HepG2 (cell line): Measurements from ENCODE around the gene DVL3. TPM values are rescaled to one million over a fixed set of nuclear protein-coding genes. Genes with fewer than 3 reads are reported as not detected.

Experiments used
- ATAC-seq: fragments of 200-7000 bp; cut with Tn5 transposase; 3 replicates; pipeline ENCODE4 v1.9.1; 2020; ENCODE audit warnings: mild to moderate bottlenecking, moderate library complexity
- BruUV-seq: library from RNA; stranded (reverse); fragments of 400-500 nt; replicated peaks from 2 replicates; lab custom pipeline; 2021; lab: Mats Ljungman, UMichigan
- CTCF ChIA-PET: fragments of 300-600 bp; formaldehyde crosslinking; extraction: SDS; loops from one replicate; lab custom pipeline; 2021; ENCODE audit warnings: low total read pairs, inconsistent platforms, low intra/inter-chr PET ratio; lab: Yijun Ruan, JAX
- POLR2A ChIA-PET: fragments of 350-600 bp; sonication (Branson Sonifier 250); formaldehyde crosslinking; loops from one replicate; lab custom pipeline; 2020; ENCODE audit warnings: antibody characterized with exemption, inconsistent platforms; lab: Yijun Ruan, JAX
- DNase-seq: peaks from one replicate; pipeline ENCODE4 v3.0.0-alpha.2; 2015; ENCODE audit warnings: low spot score
- FAIRE-seq: peaks from 3 replicates; lab custom pipeline; 2011; peaks lifted over from hg19 to GRCh38; lab: Jason Lieb, UNC
- H2AFZ ChIP-seq: one replicate; pipeline ENCODE4 v1.6.1; 2011; ENCODE audit warnings: low read length, inconsistent platforms
- H3K27ac ChIP-seq: fragments of 300-600 bp; 3 replicates; pipeline ENCODE4 v1.8.0; 2011; ENCODE audit warnings: mixed run types, mild to moderate bottlenecking, mixed read lengths, low read length, inconsistent platforms; ENCODE audit not compliant: insufficient read depth; ENCODE audit errors: extremely low read length
- H3K27me3 ChIP-seq, 2 experiments: fragments of 200-600 bp in 1 of 2; 2 replicates in 1 of 2; 3 replicates in 1 of 2; pipeline versions ENCODE4 v1.6.0 to v1.8.0; 2011; ENCODE audit warnings: low read length in 2 of 2, mild to moderate bottlenecking in 2 of 2, moderate library complexity in 2 of 2, inconsistent platforms in 1 of 2; ENCODE audit not compliant: insufficient read depth in 2 of 2, control insufficient read depth in 1 of 2
- H3K36me3 ChIP-seq, 2 experiments: fragments of 200-600 bp in 1 of 2; replicated peaks in 1 of 2; 2 replicates in 1 of 2; 3 replicates in 1 of 2; pipeline versions ENCODE4 v1.5.1 to v1.8.0; 2011; ENCODE audit warnings: low read length in 2 of 2, inconsistent platforms in 1 of 2; ENCODE audit not compliant: insufficient read depth in 2 of 2, control insufficient read depth in 1 of 2
- H3K4me1 ChIP-seq: 2 replicates; pipeline ENCODE4 v1.5.1; 2012; ENCODE audit warnings: low read length, inconsistent platforms; ENCODE audit not compliant: insufficient read depth
- H3K4me2 ChIP-seq: 2 replicates; pipeline ENCODE4 v1.6.0; 2011; ENCODE audit warnings: low read depth, low read length, inconsistent platforms
- H3K4me3 ChIP-seq, 3 experiments: fragments of 200-600 bp in 1 of 3; sonication (generic), shearing (Covaris generic) in 1 of 3; replicated peaks in 1 of 3; 2 replicates each; pipeline ENCODE4 v1.5.1; 2011 to 2016; ENCODE audit warnings: low read length in 3 of 3, inconsistent platforms in 2 of 3, low read depth in 2 of 3, mild to moderate bottlenecking in 2 of 3, control low read depth in 1 of 3, mixed read lengths in 1 of 3; ENCODE audit not compliant: insufficient read depth in 1 of 3
- H3K79me2 ChIP-seq: one replicate; pipeline ENCODE4 v1.6.1; 2011; ENCODE audit warnings: low read length, inconsistent platforms; ENCODE audit not compliant: insufficient read depth
- H3K9ac ChIP-seq: 2 replicates; pipeline ENCODE4 v1.6.0; 2011; ENCODE audit warnings: mild to moderate bottlenecking, low read depth, low read length, inconsistent platforms; ENCODE audit not compliant: insufficient read depth
- H3K9me3 ChIP-seq: 2 replicates; pipeline ENCODE4 v1.5.1; 2012; ENCODE audit warnings: mild to moderate bottlenecking, low read length
- H4K20me1 ChIP-seq: 2 replicates; pipeline ENCODE4 v1.6.0; 2011; ENCODE audit warnings: inconsistent platforms, mild to moderate bottlenecking, low read length, moderate library complexity; ENCODE audit not compliant: insufficient read depth
- HMG20B ChIP-seq: conservative IDR thresholded peaks from 2 replicates; pipeline ENCODE4 v1.6.1; 2016; ENCODE audit warnings: missing genetic modification reagents, missing compliant biosample characterization
- MTF1 ChIP-seq: sonication (generic); formaldehyde crosslinking; IDR thresholded peaks from 2 replicates; pipeline ENCODE4 v1.5.0; 2020; ENCODE audit warnings: missing genetic modification reagents
- MTF2 ChIP-seq: sonication (generic); formaldehyde crosslinking; IDR thresholded peaks from 2 replicates; pipeline ENCODE4 v1.5.0; 2020; ENCODE audit warnings: missing genetic modification reagents, borderline replicate concordance
- TP53 ChIP-seq: sonication (generic); formaldehyde crosslinking; conservative IDR thresholded peaks from 2 replicates; pipeline ENCODE4 v1.4.0; 2020; ENCODE audit warnings: missing genetic modification reagents
- ZMYM3 ChIP-seq: sonication (generic); formaldehyde crosslinking; IDR thresholded peaks from 2 replicates; pipeline ENCODE4 v1.5.1; 2020; ENCODE audit warnings: mild to moderate bottlenecking, missing genetic modification reagents
- ZNF136 ChIP-seq: sonication (generic); formaldehyde crosslinking; IDR thresholded peaks from 2 replicates; pipeline ENCODE4 v1.8.1; 2022; ENCODE audit warnings: low read depth, mild to moderate bottlenecking, moderate library complexity, missing genetic modification reagents
- ZNF501 ChIP-seq: sonication (generic); formaldehyde crosslinking; IDR thresholded peaks from 2 replicates; pipeline ENCODE4 v1.5.1; 2020; ENCODE audit warnings: mild to moderate bottlenecking, moderate library complexity, missing genetic modification reagents
- ZNF878 ChIP-seq: sonication (generic); formaldehyde crosslinking; IDR thresholded peaks from 2 replicates; pipeline ENCODE4 v1.8.1; 2023; ENCODE audit warnings: mild to moderate bottlenecking, missing genetic modification reagents, moderate library complexity
- WGBS: methylation state at CpG from one replicate; pipeline ENCODE4 v1.1.6; 2017; ENCODE audit warnings: low lambda C conversion rate; 5-methylcytosine and 5-hydroxymethylcytosine counted together
- in situ Hi-C: cut with HindIII; loops from 2 replicates; pipeline ENCODE4 v1.10.0; 2017; ENCODE audit warnings: low pct_unique_long_range_greater_than_20kb; ENCODE audit not compliant: extremely low pct_ligation_motif_present
- intact Hi-C: fragments of 100-400 bp; cut with micrococcal nuclease; formaldehyde crosslinking; loops from one replicate; pipeline ENCODE4 v1.10.0; 2022; ENCODE audit not compliant: unreplicated experiment
- polyA plus RNA-seq, 8 experiments: library from polyadenylated mRNA; depleted of rRNA in 3 of 8; stranded (reverse) in 7 of 8; unstranded in 1 of 8; fragments of >200 nt; fragmentation: Illumina TruSeq in 4 of 8; extraction: Trizol in 4 of 8; gene quantifications; 2 replicates each; pipeline versions ENCODE4 v1.2.1 to v1.2.3, GENCODE V29; 2011 to 2016; ENCODE audit warnings: low read depth in 4 of 8, missing spikeins in 1 of 8, mixed read lengths in 1 of 8; ENCODE audit not compliant: insufficient read depth in 1 of 8
- total RNA-seq, 5 experiments: library from RNA; depleted of rRNA; stranded (reverse); fragments of >200 nt; fragmentation: Illumina TruSeq; extraction: Trizol; gene quantifications; 2 replicates each; pipeline ENCODE4 v1.2.3, GENCODE V29; 2016; ENCODE audit warnings: low read depth in 1 of 5
- TF ChIP-seq, protein P1 (sequence below): sonication (generic); formaldehyde crosslinking; IDR thresholded peaks from 2 replicates; pipeline ENCODE4 v1.8.1; 2023; ENCODE audit warnings: mild to moderate bottlenecking, missing genetic modification reagents
- TF ChIP-seq, protein P2 (sequence below): sonication (generic); formaldehyde crosslinking; IDR thresholded peaks from 2 replicates; pipeline ENCODE4 v1.9.0; 2021; ENCODE audit warnings: missing genetic modification reagents, borderline replicate concordance
- TF ChIP-seq, protein P3 (sequence below): sonication (generic); formaldehyde crosslinking; IDR thresholded peaks from 2 replicates; pipeline ENCODE4 v1.4.0; 2020; ENCODE audit warnings: missing genetic modification reagents, mild to moderate bottlenecking, borderline replicate concordance
- TF ChIP-seq, protein P4 (sequence below): sonication (generic); formaldehyde crosslinking; IDR thresholded peaks from 2 replicates; pipeline ENCODE4 v1.4.0; 2020; ENCODE audit warnings: mild to moderate bottlenecking, missing genetic modification reagents
- TF ChIP-seq, protein P5 (sequence below): sonication (generic); formaldehyde crosslinking; IDR thresholded peaks from 2 replicates; pipeline ENCODE4 v1.4.0; 2020; ENCODE audit warnings: missing genetic modification reagents, borderline replicate concordance

DVL3 gene
- total and polyA plus RNA-seq, 2 of the 13 experiments (the other 11 are each of a cell fraction or from before 2014, with no cell fraction given), result 29.0 to 36.1 TPM

DNA sequence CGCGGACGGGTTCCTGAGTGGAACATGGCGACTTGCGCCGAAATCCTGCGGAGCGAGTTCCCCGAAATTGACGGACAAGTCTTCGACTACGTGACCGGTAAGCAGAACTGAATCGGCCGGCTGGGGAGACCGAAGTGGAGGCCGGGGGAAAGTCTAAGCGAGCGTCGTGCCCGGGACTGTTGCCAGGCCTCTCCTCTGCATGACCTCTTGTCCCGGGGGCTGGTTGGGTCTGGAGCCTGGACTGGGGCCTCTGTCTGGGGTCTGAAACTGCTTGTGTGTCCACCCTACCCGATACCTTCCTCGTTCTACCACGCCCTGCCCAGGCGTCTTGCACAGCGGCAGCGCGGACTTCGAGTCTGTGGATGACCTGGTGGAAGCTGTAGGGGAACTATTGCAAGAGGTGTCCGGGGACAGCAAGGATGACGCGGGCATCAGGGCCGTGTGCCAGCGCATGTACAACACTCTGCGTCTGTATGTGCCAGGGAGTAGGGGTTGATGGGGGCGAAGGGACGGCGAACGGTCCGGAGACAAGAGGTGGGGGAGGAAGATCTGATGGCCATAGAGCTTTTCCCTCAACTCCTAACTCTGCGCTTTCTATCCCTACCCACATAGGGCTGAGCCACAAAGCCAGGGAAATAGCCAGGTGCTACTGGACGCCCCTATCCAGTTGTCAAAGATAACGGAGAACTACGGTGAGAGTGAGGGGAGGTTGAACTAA, 31.2 kb downstream of the DVL3 start, which contains the start of gene ABCF3 (continued):
- TF ChIP-seq, protein P1, sequence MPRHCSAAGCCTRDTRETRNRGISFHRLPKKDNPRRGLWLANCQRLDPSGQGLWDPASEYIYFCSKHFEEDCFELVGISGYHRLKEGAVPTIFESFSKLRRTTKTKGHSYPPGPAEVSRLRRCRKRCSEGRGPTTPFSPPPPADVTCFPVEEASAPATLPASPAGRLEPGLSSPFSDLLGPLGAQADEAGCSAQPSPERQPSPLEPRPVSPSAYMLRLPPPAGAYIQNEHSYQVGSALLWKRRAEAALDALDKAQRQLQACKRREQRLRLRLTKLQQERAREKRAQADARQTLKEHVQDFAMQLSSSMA (CRISPR knock-in tag), result peak; percentile 85

DNA sequence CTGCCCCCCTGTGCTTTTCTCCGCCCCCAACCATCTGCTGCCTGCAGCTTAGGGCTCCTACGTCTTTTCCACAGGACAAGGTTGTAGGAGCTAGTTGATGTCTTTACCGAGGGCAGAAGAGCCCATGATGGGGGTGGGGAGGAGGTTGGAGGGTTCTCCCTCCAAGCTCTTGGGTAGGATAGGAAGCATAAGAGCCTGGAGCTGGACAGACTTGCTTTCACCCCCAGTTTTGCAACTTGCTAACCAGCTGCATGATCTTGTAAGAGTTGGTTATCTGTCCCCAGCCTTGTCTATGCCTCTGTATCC, 31.7 kb downstream of the DVL3 start:
- no peak overlapping the region for H2AFZ ChIP-seq
- CTCF ChIA-PET, result no interaction called here
- POLR2A ChIA-PET, result interaction anchor here (0.8 to 1.6 kb wide), 2 partner anchors 9 to 14 kb away, joined by 3 to 5 read pairs; no protein-coding TSS in a partner anchor

More for the DNA sequence above, 31.7 kb downstream of the DVL3 start:
- BruUV-seq, result TSS peak; percentile 57
- H3K4me1 ChIP-seq, result peaks cover 25% of the 10 kb centered on the region
- H3K9ac ChIP-seq, result peak overlapping the region; percentile 88
- no peaks in the 10 kb centered on the region; a peak in 1 of 5 replicates for H3K27me3 ChIP-seq
- H3K9me3 ChIP-seq, result no peaks in the 10 kb centered on the region
- TF ChIP-seq HMG20B (CRISPR knock-in tag) (no peak), ZNF878 (CRISPR knock-in tag) (no peak), MTF2 (CRISPR knock-in tag) (no peak), ZNF136 (CRISPR knock-in tag) (no peak), TP53 (no peak), ZMYM3 (CRISPR knock-in tag) (no peak), MTF1 (no peak), ZNF501 (CRISPR knock-in tag) (no peak)
- TF ChIP-seq, protein P2, sequence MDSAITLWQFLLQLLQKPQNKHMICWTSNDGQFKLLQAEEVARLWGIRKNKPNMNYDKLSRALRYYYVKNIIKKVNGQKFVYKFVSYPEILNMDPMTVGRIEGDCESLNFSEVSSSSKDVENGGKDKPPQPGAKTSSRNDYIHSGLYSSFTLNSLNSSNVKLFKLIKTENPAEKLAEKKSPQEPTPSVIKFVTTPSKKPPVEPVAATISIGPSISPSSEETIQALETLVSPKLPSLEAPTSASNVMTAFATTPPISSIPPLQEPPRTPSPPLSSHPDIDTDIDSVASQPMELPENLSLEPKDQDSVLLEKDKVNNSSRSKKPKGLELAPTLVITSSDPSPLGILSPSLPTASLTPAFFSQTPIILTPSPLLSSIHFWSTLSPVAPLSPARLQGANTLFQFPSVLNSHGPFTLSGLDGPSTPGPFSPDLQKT (CRISPR knock-in tag), result no peak
- TF ChIP-seq, protein P3, sequence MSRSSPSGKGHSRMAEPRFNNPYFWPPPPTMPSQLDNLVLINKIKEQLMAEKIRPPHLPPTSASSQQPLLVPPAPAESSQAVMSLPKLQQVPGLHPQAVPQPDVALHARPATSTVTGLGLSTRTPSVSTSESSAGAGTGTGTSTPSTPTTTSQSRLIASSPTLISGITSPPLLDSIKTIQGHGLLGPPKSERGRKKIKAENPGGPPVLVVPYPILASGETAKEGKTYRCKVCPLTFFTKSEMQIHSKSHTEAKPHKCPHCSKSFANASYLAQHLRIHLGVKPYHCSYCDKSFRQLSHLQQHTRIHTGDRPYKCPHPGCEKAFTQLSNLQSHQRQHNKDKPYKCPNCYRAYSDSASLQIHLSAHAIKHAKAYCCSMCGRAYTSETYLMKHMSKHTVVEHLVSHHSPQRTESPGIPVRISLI (CRISPR knock-in tag), result no peak
- TF ChIP-seq, protein P4, sequence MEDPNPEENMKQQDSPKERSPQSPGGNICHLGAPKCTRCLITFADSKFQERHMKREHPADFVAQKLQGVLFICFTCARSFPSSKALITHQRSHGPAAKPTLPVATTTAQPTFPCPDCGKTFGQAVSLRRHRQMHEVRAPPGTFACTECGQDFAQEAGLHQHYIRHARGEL (CRISPR knock-in tag), result no peak
- TF ChIP-seq, protein P5, sequence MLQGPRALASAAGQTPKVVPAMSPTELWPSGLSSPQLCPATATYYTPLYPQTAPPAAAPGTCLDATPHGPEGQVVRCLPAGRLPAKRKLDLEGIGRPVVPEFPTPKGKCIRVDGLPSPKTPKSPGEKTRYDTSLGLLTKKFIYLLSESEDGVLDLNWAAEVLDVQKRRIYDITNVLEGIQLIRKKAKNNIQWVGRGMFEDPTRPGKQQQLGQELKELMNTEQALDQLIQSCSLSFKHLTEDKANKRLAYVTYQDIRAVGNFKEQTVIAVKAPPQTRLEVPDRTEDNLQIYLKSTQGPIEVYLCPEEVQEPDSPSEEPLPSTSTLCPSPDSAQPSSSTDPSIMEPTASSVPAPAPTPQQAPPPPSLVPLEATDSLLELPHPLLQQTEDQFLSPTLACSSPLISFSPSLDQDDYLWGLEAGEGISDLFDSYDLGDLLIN (CRISPR knock-in tag), result no peak
- peaks cover 4% of the 10 kb centered on the region; the same call in 1 of the 2 replicates for H4K20me1 ChIP-seq
- ATAC-seq (no peak), DNase-seq (no peak), FAIRE-seq (no peak)
- WGBS, result 10% methylated on average over 2 of the region's 3 CpGs
- intact Hi-C loops, result loop anchor here (5.0 kb wide), 1 partner anchor 40 kb away; no protein-coding TSS in a partner anchor
- peaks cover 32 to 62% of the 10 kb centered on the region in 2 experiments for H3K36me3 ChIP-seq
- in situ Hi-C loops, result no loop called here
- peak overlapping the region; percentile 80 to 95 (median 93) for H3K4me3 ChIP-seq
- H3K4me2 ChIP-seq, result peak overlapping the region; percentile 90
- H3K27ac ChIP-seq, result peak overlapping the region; percentile 85
- H3K79me2 ChIP-seq, result peaks cover 32% of the 10 kb centered on the region
